ENCODE results near the gene MC1R.
"Not testable (repeated sequence)": the region's sequence is repeated elsewhere in the genome, so short reads cannot be mapped to it uniquely, and the experiment has no call there.

The MC1R gene

DNA sequence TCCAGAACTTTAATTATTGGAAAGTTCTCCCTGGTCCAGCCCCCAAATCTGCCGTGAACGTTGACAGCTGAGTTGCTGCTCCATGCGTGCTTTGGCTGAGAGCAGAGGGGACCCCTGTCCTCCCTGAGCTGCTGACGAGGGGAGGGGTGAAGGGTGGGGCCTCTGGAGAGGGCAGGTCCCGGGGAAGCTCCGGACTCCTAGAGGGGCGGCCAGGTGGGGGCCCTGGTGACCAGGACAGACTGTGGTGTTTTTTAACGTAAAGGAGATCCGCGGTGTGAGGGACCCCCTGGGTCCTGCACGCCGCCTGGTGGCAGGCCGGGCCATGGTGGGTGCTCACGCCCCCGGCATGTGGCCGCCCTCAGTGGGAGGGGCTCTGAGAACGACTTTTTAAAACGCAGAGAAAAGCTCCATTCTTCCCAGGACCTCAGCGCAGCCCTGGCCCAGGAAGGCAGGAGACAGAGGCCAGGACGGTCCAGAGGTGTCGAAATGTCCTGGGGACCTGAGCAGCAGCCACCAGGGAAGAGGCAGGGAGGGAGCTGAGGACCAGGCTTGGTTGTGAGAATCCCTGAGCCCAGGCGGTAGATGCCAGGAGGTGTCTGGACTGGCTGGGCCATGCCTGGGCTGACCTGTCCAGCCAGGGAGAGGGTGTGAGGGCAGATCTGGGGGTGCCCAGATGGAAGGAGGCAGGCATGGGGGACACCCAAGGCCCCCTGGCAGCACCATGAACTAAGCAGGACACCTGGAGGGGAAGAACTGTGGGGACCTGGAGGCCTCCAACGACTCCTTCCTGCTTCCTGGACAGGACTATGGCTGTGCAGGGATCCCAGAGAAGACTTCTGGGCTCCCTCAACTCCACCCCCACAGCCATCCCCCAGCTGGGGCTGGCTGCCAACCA lies at the start of gene MC1R:
Gene MC1R (plus strand): TSS at position 410 of the 895 bp plus-strand sequence. CDS start 397 bp downstream, at position 807.
- in situ Hi-C loops (cut with MboI; ENCODE audit: low sequenced_read_pairs): no loop called here

DNA sequence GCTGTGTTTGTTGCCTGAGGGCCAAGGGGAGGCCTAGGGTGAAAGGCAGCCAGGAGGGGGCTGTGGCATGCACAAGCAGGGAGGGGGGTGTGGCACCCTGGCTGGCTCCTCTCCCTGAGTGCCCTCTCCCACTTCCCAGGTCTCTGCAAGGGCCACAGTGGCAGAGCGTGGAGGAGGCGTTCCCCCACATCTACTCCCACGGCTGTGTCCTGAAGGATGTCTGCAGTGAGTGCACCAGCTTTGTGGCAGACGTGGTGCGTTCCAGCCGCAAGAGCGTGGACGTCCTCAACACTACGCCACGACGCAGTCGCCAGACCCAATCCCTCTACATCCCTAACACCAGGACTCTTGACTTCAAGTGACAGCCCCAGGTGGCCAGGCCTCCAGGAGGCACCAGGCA lies 48.8 kb upstream of the MC1R start:
- in situ Hi-C loops (cut with MboI; ENCODE audit: low sequenced_read_pairs): no loop called here

DNA sequence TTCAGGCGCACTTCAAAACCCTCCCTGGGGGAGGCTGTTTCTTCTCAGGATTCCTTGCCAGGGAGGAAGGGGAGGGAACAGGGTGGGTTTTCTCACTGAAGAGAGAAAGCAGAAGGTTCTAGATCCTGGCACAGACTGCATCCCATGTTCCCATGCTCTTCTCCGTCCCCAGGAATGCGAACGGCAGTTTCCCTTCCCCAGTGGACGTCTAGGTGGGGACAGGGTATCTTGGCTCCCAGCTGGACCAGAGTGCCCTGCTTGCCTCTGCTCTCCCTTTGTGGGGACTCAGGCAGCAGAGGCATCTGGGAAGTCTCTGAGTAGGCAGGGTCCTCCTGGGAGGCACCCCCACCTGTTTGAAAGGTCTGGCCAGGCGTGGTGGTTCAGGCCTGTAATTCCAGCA lies 48.2 kb upstream of the MC1R start:
- in situ Hi-C loops (cut with MboI; ENCODE audit: low sequenced_read_pairs): no loop called here

DNA sequence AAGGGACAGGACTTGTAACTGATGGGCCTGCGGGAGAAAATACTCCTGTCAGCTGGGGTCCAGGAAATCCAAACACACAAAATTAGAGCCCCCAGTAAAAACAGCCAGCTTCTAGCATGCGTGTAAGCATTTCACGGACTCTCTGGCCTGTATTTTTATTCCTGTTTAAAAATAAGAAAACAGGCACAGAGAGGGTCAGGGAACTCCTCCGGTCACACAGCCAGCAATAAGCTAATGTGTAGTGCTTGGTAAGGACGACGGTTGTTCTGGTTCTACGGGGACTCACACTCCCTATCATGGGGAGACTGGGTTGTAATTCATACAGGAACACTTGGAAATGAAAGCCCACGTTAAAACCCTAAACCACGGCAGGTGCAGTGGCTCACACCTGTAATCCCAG lies 46.8 kb upstream of the MC1R start:
- in situ Hi-C loops (cut with MboI; ENCODE audit: low sequenced_read_pairs): no loop called here

DNA sequence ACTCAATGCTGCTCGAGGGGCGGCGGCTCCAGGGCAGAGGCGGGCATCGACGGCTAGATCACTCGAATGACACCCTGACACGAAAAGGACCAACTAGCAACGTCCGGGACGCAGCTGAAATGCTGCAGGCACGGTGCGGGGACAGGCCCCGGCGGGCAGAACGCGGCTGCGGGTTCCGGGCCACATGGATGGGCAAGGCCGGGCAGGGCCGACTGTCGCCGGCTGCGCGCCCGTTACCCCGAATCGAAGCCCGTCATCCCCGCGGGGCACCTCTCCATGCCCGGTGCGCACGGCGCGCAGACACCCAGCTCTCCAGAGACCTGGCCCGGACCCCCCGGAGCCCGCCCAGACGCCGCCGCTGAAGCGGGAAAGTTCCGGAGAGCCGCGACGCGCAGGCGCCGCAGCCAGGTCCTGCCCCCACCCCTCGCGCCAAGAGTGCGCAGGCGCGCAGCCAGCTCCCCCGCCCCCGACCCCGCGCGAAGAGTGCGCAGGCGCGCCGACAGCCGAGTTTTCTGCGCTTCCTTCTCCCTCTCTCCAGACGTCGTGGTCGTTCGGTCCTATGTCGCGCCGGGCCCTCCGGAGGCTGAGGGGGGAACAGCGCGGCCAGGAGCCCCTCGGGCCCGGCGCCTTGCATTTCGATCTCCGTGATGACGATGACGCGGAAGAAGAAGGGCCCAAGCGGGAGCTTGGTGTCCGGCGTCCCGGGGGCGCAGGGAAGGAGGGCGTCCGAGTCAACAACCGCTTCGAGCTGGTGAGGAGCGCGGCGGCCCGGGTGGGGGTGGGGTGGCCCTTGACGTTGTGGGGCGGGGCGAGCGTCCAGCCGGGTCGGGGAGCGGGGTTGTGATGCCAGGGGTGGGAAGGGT lies 45.3 kb upstream of the MC1R start, which contains the start of gene TCF25:
Gene TCF25 (plus strand): TSS at position 484 of the 863 bp plus-strand sequence. CDS start 76 bp downstream, at position 560.
- in situ Hi-C loops (cut with MboI; ENCODE audit: low sequenced_read_pairs): no loop called here

DNA sequence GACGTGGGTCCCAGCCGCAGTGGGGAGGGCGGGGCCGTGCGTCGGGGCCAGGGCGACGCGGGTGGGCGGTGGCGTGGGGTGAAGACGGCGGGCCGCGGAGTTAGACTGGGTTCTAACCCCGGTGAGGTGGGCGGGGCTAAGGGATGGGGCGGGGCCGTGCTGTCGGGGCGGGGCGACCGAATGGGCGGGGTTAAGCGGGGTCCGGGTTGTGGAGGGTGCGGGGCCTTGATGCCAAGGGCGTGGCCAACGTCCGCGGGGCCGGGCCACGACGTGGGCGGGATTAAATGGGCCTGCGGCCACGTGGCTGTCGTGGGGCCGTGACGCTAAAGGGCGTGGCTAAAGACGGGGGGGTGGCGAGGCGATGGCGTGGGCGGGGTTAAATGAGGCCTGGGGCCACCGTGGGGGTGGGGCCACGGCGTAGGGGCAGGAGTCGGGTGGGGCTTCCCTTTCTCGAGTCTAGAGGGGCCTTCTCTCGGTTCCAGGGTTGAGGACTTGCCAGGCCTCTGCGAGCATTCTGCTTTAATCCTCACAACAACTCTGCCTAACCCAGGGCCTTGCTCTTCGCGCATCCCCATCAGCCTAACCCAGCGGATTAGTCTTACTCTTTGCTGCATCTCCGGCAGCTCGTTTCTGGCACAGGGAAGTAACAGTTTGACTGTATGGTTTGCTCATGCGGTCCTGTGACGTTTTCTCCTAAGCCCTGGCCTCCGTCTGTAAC lies 44.5 kb upstream of the MC1R start:
- in situ Hi-C loops (cut with MboI; ENCODE audit: low sequenced_read_pairs): no loop called here

DNA sequence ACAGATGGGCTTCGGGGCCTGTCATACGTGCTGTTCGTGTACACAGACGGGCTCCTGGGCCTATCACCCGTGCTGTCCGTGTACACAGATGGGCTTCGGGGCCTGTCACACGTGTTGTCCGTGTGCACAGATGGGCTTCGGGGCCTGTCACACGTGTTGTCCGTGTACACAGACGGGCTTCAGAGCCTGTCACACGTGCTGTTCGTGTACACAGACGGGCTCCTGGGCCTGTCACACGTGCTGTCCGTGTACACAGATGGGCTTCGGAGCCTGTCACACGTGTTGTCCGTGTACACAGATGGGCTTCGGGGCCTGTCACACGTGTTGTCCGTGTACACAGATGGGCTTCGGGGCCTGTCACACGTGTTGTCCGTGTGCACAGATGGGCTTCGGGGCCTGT lies 39.5 kb upstream of the MC1R start:
- in situ Hi-C loops (cut with MboI; ENCODE audit: low sequenced_read_pairs): not testable (repeated sequence)

DNA sequence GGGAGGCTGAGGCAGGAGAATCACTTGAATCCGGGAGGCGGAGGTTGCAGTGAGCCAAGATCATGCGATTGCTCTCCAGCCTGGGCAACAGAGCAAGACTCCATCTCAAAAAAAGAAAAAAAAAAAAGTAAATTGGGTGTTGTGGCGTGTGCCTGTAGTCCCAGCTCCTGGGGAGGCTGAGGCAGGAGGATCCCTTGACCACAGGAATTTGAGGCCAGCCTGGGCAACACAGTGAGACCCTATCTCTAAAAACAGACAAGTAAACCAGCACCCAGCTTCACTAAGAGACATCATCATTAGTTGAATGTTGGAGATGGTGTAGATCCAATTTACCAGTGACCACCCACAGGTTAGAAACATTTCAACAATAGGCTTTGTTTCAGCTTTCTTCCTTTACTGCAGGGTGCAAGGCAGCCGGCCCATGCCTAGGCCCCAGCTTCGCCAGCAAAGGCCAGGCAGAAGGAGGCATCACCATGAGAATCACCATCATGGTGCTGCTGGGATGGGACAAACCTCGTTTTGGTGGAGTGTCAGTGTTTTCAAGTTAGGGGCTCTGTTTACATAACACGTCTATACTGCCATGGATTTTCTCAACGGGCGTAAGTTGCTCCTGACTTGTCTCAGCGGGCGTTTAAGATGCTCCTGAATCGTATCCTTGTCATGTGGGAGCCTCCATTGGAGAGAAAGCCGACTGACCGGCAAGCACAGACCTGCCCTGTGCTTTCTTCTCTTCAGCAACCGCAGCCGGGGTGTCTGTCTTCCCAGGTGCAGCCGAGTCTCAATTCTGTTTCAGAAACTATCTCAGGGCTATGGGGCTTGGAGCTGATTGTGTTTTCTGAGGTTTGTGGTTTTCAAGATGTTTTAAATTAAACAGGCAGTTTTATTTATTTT lies 37.9 kb upstream of the MC1R start:
- in situ Hi-C loops (cut with MboI; ENCODE audit: low sequenced_read_pairs): no loop called here

DNA sequence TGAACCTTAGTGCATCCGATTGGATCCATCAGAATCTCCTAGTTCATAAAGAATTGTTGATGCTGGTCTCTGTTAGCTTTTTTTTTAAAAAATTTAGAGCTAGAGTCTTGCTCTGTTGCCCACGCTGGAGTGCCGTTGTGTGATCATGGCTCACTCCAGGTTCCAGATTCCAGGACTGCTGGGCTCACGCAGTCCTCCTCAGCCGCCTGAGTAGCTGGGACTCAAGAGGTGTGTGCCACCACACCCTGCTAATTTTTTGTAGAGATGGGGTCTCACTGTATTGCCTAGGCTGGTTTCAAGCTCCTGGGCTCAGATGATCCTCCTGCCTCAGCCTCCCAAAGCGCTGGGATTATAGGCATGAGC lies 37.3 kb upstream of the MC1R start:
- in situ Hi-C loops (cut with MboI; ENCODE audit: low sequenced_read_pairs): no loop called here

DNA sequence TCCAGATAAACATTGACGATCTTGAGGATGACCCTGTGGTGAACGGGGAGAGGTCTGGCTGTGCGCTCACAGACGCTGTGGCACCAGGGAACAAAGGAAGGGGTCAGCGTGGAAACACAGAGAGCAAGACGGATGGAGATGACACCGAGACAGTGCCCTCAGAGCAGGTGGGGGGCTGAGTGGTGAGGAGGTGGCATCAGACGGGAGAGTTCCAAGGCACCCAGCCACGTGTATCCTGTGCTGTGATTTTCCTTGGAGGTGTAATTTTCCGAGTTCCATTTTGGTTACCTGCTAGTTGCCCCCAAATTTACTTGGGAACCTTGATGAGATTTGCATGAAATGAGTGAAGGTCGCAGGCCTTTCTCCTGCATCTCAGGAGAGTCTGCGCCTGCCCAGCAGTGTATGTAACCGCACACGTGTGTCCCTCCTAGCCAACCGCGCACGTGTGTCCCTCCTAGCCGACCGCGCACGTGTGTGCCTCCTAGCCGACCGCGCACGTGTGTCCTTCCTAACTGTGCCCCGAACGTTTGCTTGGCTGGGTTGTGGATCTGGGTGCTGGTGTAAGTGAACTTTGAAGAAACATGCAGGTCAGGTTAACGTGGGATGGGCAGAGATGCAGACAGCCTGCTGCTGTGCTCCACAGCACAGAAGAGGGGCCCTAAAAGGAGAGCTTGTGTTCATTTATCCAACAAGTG lies 35.2 kb upstream of the MC1R start:
- in situ Hi-C loops (cut with MboI; ENCODE audit: low sequenced_read_pairs): no loop called here

DNA sequence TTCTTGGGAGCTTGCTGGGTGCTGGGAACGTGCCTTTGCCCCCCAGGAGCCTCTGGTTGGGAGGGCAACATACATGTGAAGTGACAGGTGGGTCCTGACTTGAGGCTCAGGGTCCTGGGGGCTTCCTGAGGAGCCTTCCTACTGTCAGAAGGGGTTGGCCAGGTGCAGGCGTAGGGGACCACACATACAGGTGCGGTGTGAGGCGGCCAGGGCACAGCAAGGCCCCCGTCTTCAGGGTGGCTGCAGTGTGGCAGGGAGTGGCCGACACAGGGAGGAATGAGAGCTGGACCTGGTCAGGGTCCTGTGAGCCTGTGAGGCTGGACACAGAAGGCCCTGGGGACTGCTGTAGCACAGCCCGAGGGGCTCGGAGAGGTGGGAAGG lies 34.6 kb upstream of the MC1R start:
- in situ Hi-C loops (cut with MboI; ENCODE audit: low sequenced_read_pairs): no loop called here

DNA sequence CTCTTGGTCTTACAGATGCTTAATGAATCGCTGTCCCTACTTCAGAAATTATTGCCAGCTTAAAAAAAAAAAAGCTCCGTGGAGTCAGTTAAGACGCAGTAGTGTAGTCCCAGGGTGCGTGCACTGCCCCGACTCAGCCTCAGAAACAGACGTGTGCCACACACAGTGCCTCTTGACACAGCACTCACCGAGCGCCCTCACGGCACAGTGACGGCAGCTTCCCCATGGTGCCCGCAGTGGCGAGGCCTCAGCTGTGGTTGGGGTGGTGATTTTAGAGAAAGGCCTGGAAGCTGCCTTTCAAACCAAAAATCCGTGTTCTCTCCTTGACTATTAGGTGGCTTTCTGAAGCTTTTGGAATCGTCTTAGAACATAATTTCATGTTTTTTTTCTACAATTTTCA lies 31.4 kb upstream of the MC1R start:
- in situ Hi-C loops (cut with MboI; ENCODE audit: low sequenced_read_pairs): no loop called here

DNA sequence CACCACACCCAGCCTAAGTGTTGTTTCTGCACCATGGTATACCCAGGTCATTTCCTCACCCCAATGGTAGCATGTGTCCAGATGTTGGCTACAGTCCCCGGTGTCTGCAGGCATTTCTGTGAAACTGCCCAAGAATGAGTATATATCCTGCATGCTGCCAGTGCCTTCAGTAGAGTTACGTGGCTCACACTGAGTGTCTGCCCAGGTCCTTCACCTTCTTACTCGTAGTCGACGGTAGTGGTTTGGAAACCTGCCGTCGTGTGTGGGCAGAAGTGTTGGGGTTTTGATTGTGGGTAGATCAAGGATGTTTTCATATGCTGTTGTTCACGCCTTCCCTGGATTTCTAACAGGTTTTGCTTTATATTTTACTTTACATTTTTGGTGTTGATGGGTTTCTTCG lies 28.5 kb upstream of the MC1R start:
- in situ Hi-C loops (cut with MboI; ENCODE audit: low sequenced_read_pairs): no loop called here

DNA sequence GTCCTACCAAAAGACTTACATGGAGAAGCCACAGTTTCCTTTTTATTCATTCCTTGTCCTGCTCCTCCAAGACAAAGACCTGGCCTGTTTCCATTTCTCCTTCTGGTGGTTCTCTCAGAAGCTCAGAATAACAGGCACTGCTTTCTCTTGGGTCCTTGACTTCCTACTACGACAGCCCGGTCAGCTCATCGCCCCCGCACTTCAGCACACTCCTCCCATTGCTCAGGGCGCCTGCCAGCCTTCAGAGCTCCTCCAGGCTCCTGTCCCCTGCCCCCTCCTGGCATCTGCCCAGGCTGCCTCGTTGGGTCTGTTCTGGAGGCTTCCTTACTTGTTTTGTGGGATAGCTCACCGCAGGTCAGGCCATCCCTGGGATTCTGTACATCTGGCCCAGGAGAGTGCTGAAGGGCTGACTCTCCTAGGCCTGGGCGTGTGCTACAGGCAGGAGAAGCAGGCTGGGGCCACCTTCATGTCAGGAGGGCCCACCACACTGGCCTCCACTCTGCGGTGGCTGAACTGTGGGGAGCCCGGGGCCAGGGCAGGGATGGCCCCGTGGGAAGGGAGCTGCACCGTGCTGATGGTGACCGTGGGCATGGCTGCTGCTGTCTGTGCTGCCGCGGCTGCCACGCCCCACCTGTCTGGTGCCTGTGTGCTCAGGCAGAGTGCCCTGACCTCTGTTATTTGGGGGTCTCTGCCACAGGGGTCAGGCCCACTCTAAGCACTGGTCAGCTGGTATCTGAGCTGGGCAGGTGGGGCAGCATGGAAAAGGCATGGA lies 27.6 kb upstream of the MC1R start:
- in situ Hi-C loops (cut with MboI; ENCODE audit: low sequenced_read_pairs): no loop called here

DNA sequence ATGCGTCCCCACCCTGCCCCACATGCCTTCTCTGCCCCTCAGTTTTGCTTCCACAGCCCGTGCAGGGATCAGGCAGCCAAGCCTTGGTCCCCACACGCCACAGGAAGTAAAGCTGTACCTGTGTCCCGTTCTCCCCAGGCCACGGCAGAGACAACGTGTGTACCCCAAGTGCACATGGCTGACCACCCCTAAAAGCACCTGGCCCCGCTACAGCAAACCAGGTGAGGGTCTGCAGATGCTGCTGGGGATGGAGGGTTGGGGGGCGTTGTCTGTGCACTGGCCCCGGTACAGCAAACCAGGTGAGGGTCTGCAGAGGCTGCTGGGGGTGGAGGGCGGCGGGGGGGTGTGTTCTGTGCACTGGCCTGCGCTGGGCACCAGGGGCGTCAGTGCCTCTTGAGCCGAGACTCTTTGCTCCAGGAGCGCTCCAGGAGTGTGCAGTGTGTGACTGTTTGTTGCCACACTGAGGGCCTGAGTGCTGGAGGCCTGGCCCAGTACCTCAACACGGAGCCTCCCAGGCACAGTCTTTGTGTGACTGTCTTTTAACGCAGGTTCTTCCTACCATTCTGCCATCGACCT lies 26.5 kb upstream of the MC1R start:
- in situ Hi-C loops (cut with MboI; ENCODE audit: low sequenced_read_pairs): no loop called here

DNA sequence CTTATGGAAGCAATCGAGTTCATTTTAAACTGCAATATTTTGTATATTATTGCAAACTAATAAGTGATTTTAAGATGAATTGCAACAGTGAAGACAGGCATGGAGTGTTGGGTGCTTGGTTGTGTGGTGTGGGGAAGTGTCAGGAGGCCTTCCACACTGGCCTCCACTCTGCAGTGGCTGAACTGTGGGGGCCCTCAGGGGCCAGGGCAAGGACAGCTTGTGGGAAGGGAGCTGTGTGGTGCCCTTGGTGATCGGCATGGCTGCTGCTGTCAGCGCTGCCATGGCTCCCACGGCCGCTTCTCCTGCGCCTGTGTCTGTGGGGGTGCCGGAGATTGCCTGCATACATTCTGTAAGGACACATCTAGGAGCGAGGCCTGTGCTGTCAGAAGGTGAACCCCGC lies 26.0 kb upstream of the MC1R start:
- in situ Hi-C loops (cut with MboI; ENCODE audit: low sequenced_read_pairs): no loop called here

DNA sequence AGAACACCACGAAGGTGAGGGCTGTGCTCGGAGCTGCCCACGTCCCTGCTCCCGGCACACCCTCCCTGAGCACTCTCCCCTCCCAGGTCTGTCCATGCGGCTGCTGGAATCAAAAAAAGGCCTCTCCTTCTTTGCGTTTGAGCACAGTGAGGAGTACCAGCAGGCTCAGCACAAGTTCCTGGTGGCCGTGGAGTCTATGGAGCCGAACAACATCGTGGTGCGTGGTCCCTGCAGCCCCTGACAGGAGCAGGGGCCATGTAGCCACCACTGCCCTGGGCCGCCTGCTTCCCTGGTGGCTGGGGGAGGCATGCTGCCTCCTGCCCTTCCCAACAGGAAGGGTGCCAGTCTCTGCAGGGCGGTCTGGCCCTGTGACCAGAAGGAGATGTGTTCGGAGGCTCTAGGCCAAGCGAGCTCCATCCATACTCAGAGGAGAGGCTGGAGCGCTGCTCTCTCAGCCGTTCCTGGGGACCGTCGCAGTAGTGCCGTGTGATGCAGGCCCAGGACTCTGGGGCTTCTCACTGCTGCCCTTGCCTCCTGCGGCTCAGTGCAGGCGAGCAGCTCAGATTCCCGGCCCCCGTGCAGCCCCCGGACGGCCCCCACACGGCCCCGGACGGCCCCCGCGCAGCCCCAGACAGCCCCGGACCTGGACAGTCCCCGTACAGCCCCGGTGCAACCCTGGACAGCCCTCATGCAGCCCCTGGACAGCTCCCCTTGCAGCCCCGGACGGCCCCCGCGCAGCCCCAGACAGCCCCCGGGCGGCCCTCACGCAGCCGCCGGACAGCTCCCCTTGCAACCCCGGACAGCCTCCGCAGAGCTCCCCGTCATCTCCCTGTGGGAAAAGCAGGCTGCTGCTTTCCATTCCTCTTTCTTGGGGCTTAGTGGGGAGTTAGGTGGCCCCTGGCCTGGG lies 24.8 kb upstream of the MC1R start:
- in situ Hi-C loops (cut with MboI; ENCODE audit: low sequenced_read_pairs): no loop called here
